CD4-positive, alpha-beta T cell (primary cell): ENCODE data around the gene ARL14EPL. TPM values are rescaled to one million over a fixed set of nuclear protein-coding genes. Genes with fewer than 3 reads are reported as not detected.

Source experiments
- ATAC-seq: fragments of 200-7000 bp; cut with Tn5 transposase; one replicate; pipeline ENCODE4 v1.10.0; 2022; ENCODE audit warnings: mild to moderate bottlenecking; ENCODE audit not compliant: poor library complexity
- CTCF ChIA-PET: fragments of 350-600 bp; sonication (Branson Sonifier 250); formaldehyde crosslinking; loops from one replicate; lab custom pipeline; 2021; ENCODE audit warnings: antibody characterized with exemption, inconsistent platforms; lab: Charles Lee
- POLR2A ChIA-PET: fragments of 350-600 bp; sonication (Branson Sonifier 250); formaldehyde crosslinking; loops from one replicate; lab custom pipeline; 2021; ENCODE audit warnings: antibody characterized with exemption, inconsistent platforms; lab: Charles Lee
- DNase-seq, 14 experiments: peaks; one replicate each; pipeline ENCODE4 v3.0.0-alpha.2; 2013 to 2020; ENCODE audit warnings: mixed read lengths in 2 of 14
- H3K27ac ChIP-seq, 2 donors: one replicate each; pipeline versions ENCODE4 v1.5.1 to v1.7.0; 2013; ENCODE audit warnings: low read length in 2 of 2, low read depth in 1 of 2, mild to moderate bottlenecking in 1 of 2
- H3K27me3 ChIP-seq, 2 experiments: 1 replicate in 1 of 2; 2 replicates in 1 of 2; pipeline versions ENCODE4 v1.6.1 to v1.7.0; 2013; ENCODE audit warnings: low read length in 2 of 2, control low read depth in 1 of 2, mild to moderate bottlenecking in 1 of 2, moderate library complexity in 1 of 2; ENCODE audit not compliant: insufficient read depth in 2 of 2, control insufficient read depth in 1 of 2
- H3K36me3 ChIP-seq: one replicate; pipeline ENCODE4 v1.6.1; 2013; ENCODE audit warnings: low read length, control low read depth; ENCODE audit not compliant: insufficient read depth
- H3K4me1 ChIP-seq: one replicate; pipeline ENCODE4 v1.6.1; 2013; ENCODE audit warnings: low read length, control low read depth; ENCODE audit not compliant: insufficient read depth
- H3K4me3 ChIP-seq: one replicate; pipeline ENCODE4 v1.5.1; 2013; ENCODE audit warnings: mild to moderate bottlenecking, low read length, moderate library complexity
- H3K9me3 ChIP-seq, 2 experiments: 1 replicate in 1 of 2; 2 replicates in 1 of 2; pipeline versions ENCODE4 v1.6.1 to v1.7.0; 2013; ENCODE audit warnings: low read length in 2 of 2, mild to moderate bottlenecking in 2 of 2, control low read depth in 1 of 2, moderate library complexity in 1 of 2; ENCODE audit not compliant: control insufficient read depth in 1 of 2, insufficient read depth in 1 of 2
- H3K27ac Mint-ChIP-seq: one replicate; pipeline ENCODE4 v1.8.0; 2020; ENCODE audit warnings: mixed read lengths
- H3K27me3 Mint-ChIP-seq: one replicate; pipeline ENCODE4 v1.8.0; 2021; ENCODE audit warnings: mixed read lengths
- H3K36me3 Mint-ChIP-seq: one replicate; pipeline ENCODE4 v1.8.0; 2021; ENCODE audit warnings: low read depth, mixed read lengths
- H3K4me1 Mint-ChIP-seq: one replicate; pipeline ENCODE4 v1.8.0; 2021; ENCODE audit warnings: low read depth, mixed read lengths
- H3K4me3 Mint-ChIP-seq: one replicate; pipeline ENCODE4 v1.8.0; 2020; ENCODE audit warnings: mild to moderate bottlenecking, mixed read lengths
- H3K9me3 Mint-ChIP-seq: one replicate; pipeline ENCODE4 v1.8.0; 2020; ENCODE audit warnings: mixed read lengths
- intact Hi-C, 2 experiments: fragments of 100-400 bp; cut with DNase I in 1 of 2; cut with micrococcal nuclease in 1 of 2; formaldehyde crosslinking; loops; one replicate each; pipeline versions ENCODE4 v1.15.1 to v1.9.0; 2023 to 2025; cut with DNase I, micrococcal nuclease
- total RNA-seq, 174 experiments: library from RNA in 2 of 174; stranded (reverse) in 2 of 174; gene quantifications; one replicate each; pipeline ENCODE4 v1.2.3 and lab custom pipeline; 2021 to 2026
- TF ChIP-seq, protein P1 (sequence below): fragments of 200-600 bp; IDR thresholded peaks from one replicate; pipeline ENCODE4 v1.8.0; 2022; ENCODE audit warnings: antibody characterized with exemption, mild to moderate bottlenecking

The ARL14EPL gene
- total RNA-seq, 2 experiments from 2014 or later = not detected

- H3K9me3 Mint-ChIP-seq = no peaks in the 10 kb centered on the region
- H3K27ac ChIP-seq = no peak overlapping the region
- H3K4me1 Mint-ChIP-seq = no peaks in the 10 kb centered on the region
- no peak overlapping the region for H3K27ac Mint-ChIP-seq
- peaks cover 16% of the 10 kb centered on the region for H3K27me3 Mint-ChIP-seq
- TF ChIP-seq, protein P1, sequence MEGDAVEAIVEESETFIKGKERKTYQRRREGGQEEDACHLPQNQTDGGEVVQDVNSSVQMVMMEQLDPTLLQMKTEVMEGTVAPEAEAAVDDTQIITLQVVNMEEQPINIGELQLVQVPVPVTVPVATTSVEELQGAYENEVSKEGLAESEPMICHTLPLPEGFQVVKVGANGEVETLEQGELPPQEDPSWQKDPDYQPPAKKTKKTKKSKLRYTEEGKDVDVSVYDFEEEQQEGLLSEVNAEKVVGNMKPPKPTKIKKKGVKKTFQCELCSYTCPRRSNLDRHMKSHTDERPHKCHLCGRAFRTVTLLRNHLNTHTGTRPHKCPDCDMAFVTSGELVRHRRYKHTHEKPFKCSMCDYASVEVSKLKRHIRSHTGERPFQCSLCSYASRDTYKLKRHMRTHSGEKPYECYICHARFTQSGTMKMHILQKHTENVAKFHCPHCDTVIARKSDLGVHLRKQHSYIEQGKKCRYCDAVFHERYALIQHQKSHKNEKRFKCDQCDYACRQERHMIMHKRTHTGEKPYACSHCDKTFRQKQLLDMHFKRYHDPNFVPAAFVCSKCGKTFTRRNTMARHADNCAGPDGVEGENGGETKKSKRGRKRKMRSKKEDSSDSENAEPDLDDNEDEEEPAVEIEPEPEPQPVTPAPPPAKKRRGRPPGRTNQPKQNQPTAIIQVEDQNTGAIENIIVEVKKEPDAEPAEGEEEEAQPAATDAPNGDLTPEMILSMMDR = no peak
- no peaks in the 10 kb centered on the region for H3K36me3 Mint-ChIP-seq
- no peak overlapping the region for H3K4me3 ChIP-seq
- CTCF ChIA-PET = no interaction called here
- H3K4me1 ChIP-seq = no peaks in the 10 kb centered on the region
- ATAC-seq = no peak
- H3K9me3 ChIP-seq = no peaks in the 10 kb centered on the region
- intact Hi-C loops = no loop called here
- no peak overlapping the region for H3K4me3 Mint-ChIP-seq
- no peak for DNase-seq
- no peaks in the 10 kb centered on the region for H3K36me3 ChIP-seq
- peaks cover 0 to 5% of the 10 kb centered on the region in 2 experiments for H3K27me3 ChIP-seq
- POLR2A ChIA-PET = no interaction called here
Observed at GRCh38 chr5:116011046-116011445, 21.2 kb upstream of the ARL14EPL start.

GRCh38 chr5:116013207-116013785 lies 19.0 kb upstream of the ARL14EPL start:
- ATAC-seq (no peak), DNase-seq (no peak)
- Mint-ChIP-seq H3K27me3 (peaks cover 16% of the 10 kb centered on the region), H3K9me3 (no peaks in the 10 kb centered on the region), H3K27ac (no peak overlapping the region), H3K36me3 (no peaks in the 10 kb centered on the region), H3K4me3 (no peak overlapping the region), H3K4me1 (no peaks in the 10 kb centered on the region)
- intact Hi-C loops = no loop called here
- peaks cover 0 to 8% of the 10 kb centered on the region in 2 experiments for H3K27me3 ChIP-seq
- no peaks in the 10 kb centered on the region for H3K4me1 ChIP-seq
- H3K36me3 ChIP-seq = no peaks in the 10 kb centered on the region
- POLR2A ChIA-PET = no interaction called here
- CTCF ChIA-PET = no interaction called here
- H3K27ac ChIP-seq = no peak overlapping the region
- TF ChIP-seq, protein P1 = no peak
- no peaks in the 10 kb centered on the region for H3K9me3 ChIP-seq
- H3K4me3 ChIP-seq = no peak overlapping the region

GRCh38 chr5:116013936-116014335 lies 18.3 kb upstream of the ARL14EPL start:
- no peaks in the 10 kb centered on the region for H3K4me1 Mint-ChIP-seq
- H3K27me3 ChIP-seq = peaks cover 0 to 8% of the 10 kb centered on the region in 2 experiments

More at GRCh38 chr5:116013936-116014335, 18.3 kb upstream of the ARL14EPL start:
- Histone ChIP-seq H3K27ac (no peak overlapping the region), H3K4me1 (no peaks in the 10 kb centered on the region), H3K9me3 (no peaks in the 10 kb centered on the region), H3K36me3 (no peaks in the 10 kb centered on the region), H3K4me3 (no peak overlapping the region)
- ChIA-PET POLR2A (no interaction called here), CTCF (no interaction called here)
- DNase-seq (no peak), ATAC-seq (no peak)
- intact Hi-C loops = no loop called here
- Mint-ChIP-seq H3K36me3 (no peaks in the 10 kb centered on the region), H3K4me3 (no peak overlapping the region), H3K9me3 (no peaks in the 10 kb centered on the region), H3K27me3 (peaks cover 19% of the 10 kb centered on the region), H3K27ac (no peak overlapping the region)
- TF ChIP-seq, protein P1 = no peak
